ENCODE data around the gene FAM229A. TPM values are rescaled to one million over a fixed set of nuclear protein-coding genes. Genes with fewer than 3 reads are reported as not detected.

The FAM229A gene
- total RNA-seq, 1 donor from 2014 or later = 1.0 TPM

- Histone ChIP-seq H3K27me3 (ENCODE audit: control insufficient read depth in 3 of 3, insufficient read depth in 3 of 3, low read length in 3 of 3) (peaks cover 0 to 4% (median 0%) of the 10 kb centered on the region in 3 donors), H3K4me1 (ENCODE audit: control insufficient read depth in 3 of 3, insufficient read depth in 3 of 3, low read length in 3 of 3) (peaks cover 13 to 34% (median 22%) of the 10 kb centered on the region in 3 donors), H3K9me3 (ENCODE audit: control insufficient read depth in 3 of 3, low read length in 3 of 3) (no peaks in the 10 kb centered on the region), H3K9ac (ENCODE audit: low read depth in 1 of 3, low read length in 3 of 3) (no peak overlapping the region), H3K36me3 (ENCODE audit: control insufficient read depth in 3 of 3, insufficient read depth in 3 of 3, low read length in 3 of 3) (no peaks in the 10 kb centered on the region), H3K4me3 (ENCODE audit: low read length in 3 of 3) (no peak overlapping the region), H3K27ac (ENCODE audit: low read depth, low read length) (no peak overlapping the region)
These were observed 23.6 kb downstream of the FAM229A start for GRCh38 chr1:32338637-32339145.

GRCh38 chr1:32337855-32338636 is 24.2 kb downstream of the FAM229A start:
- Histone ChIP-seq H3K27ac (ENCODE audit: low read depth, low read length) (no peak overlapping the region), H3K27me3 (ENCODE audit: control insufficient read depth in 3 of 3, insufficient read depth in 3 of 3, low read length in 3 of 3) (peaks cover 0 to 4% (median 0%) of the 10 kb centered on the region in 3 donors), H3K9me3 (ENCODE audit: control insufficient read depth in 3 of 3, low read length in 3 of 3) (no peaks in the 10 kb centered on the region), H3K36me3 (ENCODE audit: control insufficient read depth in 3 of 3, insufficient read depth in 3 of 3, low read length in 3 of 3) (no peaks in the 10 kb centered on the region), H3K4me1 (ENCODE audit: control insufficient read depth in 3 of 3, insufficient read depth in 3 of 3, low read length in 3 of 3) (peaks cover 13 to 34% (median 22%) of the 10 kb centered on the region in 3 donors), H3K9ac (ENCODE audit: low read depth in 1 of 3, low read length in 3 of 3) (no peak overlapping the region), H3K4me3 (ENCODE audit: low read length in 3 of 3) (no peak overlapping the region)

- Histone ChIP-seq H3K36me3 (ENCODE audit: control insufficient read depth in 3 of 3, insufficient read depth in 3 of 3, low read length in 3 of 3) (peaks cover 6 to 8% (median 7%) of the 10 kb centered on the region in 3 donors), H3K9me3 (ENCODE audit: control insufficient read depth in 3 of 3, low read length in 3 of 3) (no peaks in the 10 kb centered on the region), H3K9ac (ENCODE audit: low read depth in 1 of 3, low read length in 3 of 3) (no peak overlapping the region), H3K4me3 (ENCODE audit: low read length in 3 of 3) (no peak overlapping the region), H3K4me1 (ENCODE audit: control insufficient read depth in 3 of 3, insufficient read depth in 3 of 3, low read length in 3 of 3) (peaks cover 13 to 34% (median 22%) of the 10 kb centered on the region in 3 donors), H3K27ac (ENCODE audit: low read depth, low read length) (no peak overlapping the region), H3K27me3 (ENCODE audit: control insufficient read depth in 3 of 3, insufficient read depth in 3 of 3, low read length in 3 of 3) (peaks cover 0 to 4% (median 0%) of the 10 kb centered on the region in 3 donors)
These were observed 25.2 kb downstream of the FAM229A start for GRCh38 chr1:32336963-32337675.

- H3K36me3 ChIP-seq (ENCODE audit: control insufficient read depth in 3 of 3, insufficient read depth in 3 of 3, low read length in 3 of 3) = peaks cover 11 to 12% (median 12%) of the 10 kb centered on the region in 3 donors
- peaks cover 13 to 31% (median 22%) of the 10 kb centered on the region in 3 donors for H3K4me1 ChIP-seq (ENCODE audit: control insufficient read depth in 3 of 3, insufficient read depth in 3 of 3, low read length in 3 of 3)
- H3K27me3 ChIP-seq (ENCODE audit: control insufficient read depth in 3 of 3, insufficient read depth in 3 of 3, low read length in 3 of 3) = peaks cover 0 to 4% (median 0%) of the 10 kb centered on the region in 3 donors
- H3K9me3 ChIP-seq (ENCODE audit: control insufficient read depth in 3 of 3, low read length in 3 of 3) = no peaks in the 10 kb centered on the region
- H3K4me3 ChIP-seq (ENCODE audit: low read length in 3 of 3) = peak overlapping the region in 1 of 3 donors; percentile 49
- H3K27ac ChIP-seq (ENCODE audit: low read depth, low read length) = no peak overlapping the region
- no peak overlapping the region for H3K9ac ChIP-seq (ENCODE audit: low read depth in 1 of 3, low read length in 3 of 3)
These were observed 25.7 kb downstream of the FAM229A start for GRCh38 chr1:32336591-32336932.

GRCh38 chr1:32335790-32336590 is 26.3 kb downstream of the FAM229A start, which contains the start of gene MARCKSL1:
Gene MARCKSL1 (minus strand): TSS chr1:32336233. CDS start chr1:32336033, 200 bp downstream.
- H3K9me3 ChIP-seq (ENCODE audit: control insufficient read depth in 3 of 3, low read length in 3 of 3) = no peaks in the 10 kb centered on the region
- H3K36me3 ChIP-seq (ENCODE audit: control insufficient read depth in 3 of 3, insufficient read depth in 3 of 3, low read length in 3 of 3) = peaks cover 16 to 18% (median 17%) of the 10 kb centered on the region in 3 donors
- peak within 1 kb of the TSS in 1 of 3 donors; percentile 54 for H3K9ac ChIP-seq (ENCODE audit: low read depth in 1 of 3, low read length in 3 of 3)
- peak within 1 kb of the TSS in 2 of 3 donors; percentile 58 to 59 for H3K4me3 ChIP-seq (ENCODE audit: low read length in 3 of 3)
- H3K4me1 ChIP-seq (ENCODE audit: control insufficient read depth in 3 of 3, insufficient read depth in 3 of 3, low read length in 3 of 3) = peaks cover 13 to 27% (median 22%) of the 10 kb centered on the region in 3 donors
- H3K27ac ChIP-seq (ENCODE audit: low read depth, low read length) = no peak within 1 kb of the TSS
- peaks cover 0 to 4% (median 0%) of the 10 kb centered on the region in 3 donors for H3K27me3 ChIP-seq (ENCODE audit: control insufficient read depth in 3 of 3, insufficient read depth in 3 of 3, low read length in 3 of 3)

GRCh38 chr1:32335535-32335789 is 26.8 kb downstream of the FAM229A start:
- Histone ChIP-seq H3K27ac (ENCODE audit: low read depth, low read length) (no peak overlapping the region), H3K36me3 (ENCODE audit: control insufficient read depth in 3 of 3, insufficient read depth in 3 of 3, low read length in 3 of 3) (peaks cover 20 to 24% (median 22%) of the 10 kb centered on the region in 3 donors), H3K9ac (ENCODE audit: low read depth in 1 of 3, low read length in 3 of 3) (peak overlapping the region in 1 of 3 donors; percentile 54)

GRCh38 chr1:32334864-32335534 is 27.3 kb downstream of the FAM229A start:
- Histone ChIP-seq H3K9ac (ENCODE audit: low read depth in 1 of 3, low read length in 3 of 3) (peak overlapping the region; percentile 10 to 54 (median 23)), H3K9me3 (ENCODE audit: control insufficient read depth in 3 of 3, low read length in 3 of 3) (no peaks in the 10 kb centered on the region), H3K36me3 (ENCODE audit: control insufficient read depth in 3 of 3, insufficient read depth in 3 of 3, low read length in 3 of 3) (peaks cover 23 to 28% (median 26%) of the 10 kb centered on the region in 3 donors), H3K4me1 (ENCODE audit: control insufficient read depth in 3 of 3, insufficient read depth in 3 of 3, low read length in 3 of 3) (peaks cover 13 to 27% (median 22%) of the 10 kb centered on the region in 3 donors), H3K27ac (ENCODE audit: low read depth, low read length) (no peak overlapping the region), H3K4me3 (ENCODE audit: low read length in 3 of 3) (peak overlapping the region in 2 of 3 donors; percentile 52 to 54), H3K27me3 (ENCODE audit: control insufficient read depth in 3 of 3, insufficient read depth in 3 of 3, low read length in 3 of 3) (peaks cover 0 to 4% (median 0%) of the 10 kb centered on the region in 3 donors)

More at GRCh38 chr1:32335535-32335789, 26.8 kb downstream of the FAM229A start:
- Histone ChIP-seq H3K9me3 (ENCODE audit: control insufficient read depth in 3 of 3, low read length in 3 of 3) (no peaks in the 10 kb centered on the region), H3K27me3 (ENCODE audit: control insufficient read depth in 3 of 3, insufficient read depth in 3 of 3, low read length in 3 of 3) (peaks cover 0 to 4% (median 0%) of the 10 kb centered on the region in 3 donors), H3K4me3 (ENCODE audit: low read length in 3 of 3) (peak overlapping the region in 2 of 3 donors; percentile 52 to 59), H3K4me1 (ENCODE audit: control insufficient read depth in 3 of 3, insufficient read depth in 3 of 3, low read length in 3 of 3) (peaks cover 13 to 27% (median 22%) of the 10 kb centered on the region in 3 donors)

- H3K36me3 ChIP-seq (ENCODE audit: control insufficient read depth in 3 of 3, insufficient read depth in 3 of 3, low read length in 3 of 3) = peaks cover 23 to 33% (median 31%) of the 10 kb centered on the region in 3 donors
- H3K4me1 ChIP-seq (ENCODE audit: control insufficient read depth in 3 of 3, insufficient read depth in 3 of 3, low read length in 3 of 3) = peaks cover 13 to 27% (median 22%) of the 10 kb centered on the region in 3 donors
- H3K27ac ChIP-seq (ENCODE audit: low read depth, low read length) = no peak overlapping the region
- H3K27me3 ChIP-seq (ENCODE audit: control insufficient read depth in 3 of 3, insufficient read depth in 3 of 3, low read length in 3 of 3) = peaks cover 0 to 4% (median 0%) of the 10 kb centered on the region in 3 donors
- no peaks in the 10 kb centered on the region for H3K9me3 ChIP-seq (ENCODE audit: control insufficient read depth in 3 of 3, low read length in 3 of 3)
- H3K4me3 ChIP-seq (ENCODE audit: low read length in 3 of 3) = peak overlapping the region in 1 of 3 donors; percentile 54
- peak overlapping the region; percentile 10 to 45 (median 23) for H3K9ac ChIP-seq (ENCODE audit: low read depth in 1 of 3, low read length in 3 of 3)
These were observed 27.9 kb downstream of the FAM229A start for GRCh38 chr1:32334274-32334861.
